Hematopoietic multipotent progenitor cell treated with erythropoietin and hydrocortisone succinate and interleukin-3 and kit ligand, for 8 days (in vitro differentiated cells): ENCODE measurements around the gene MTCL3.

Experiments used
- DNase-seq: peaks from one replicate; pipeline ENCODE4 v3.0.0-alpha.2; 2015

Gene MTCL3

GRCh38 chr6:127514773-127515227, 4.3 kb downstream of the MTCL3 start:
- no peak for DNase-seq

GRCh38 chr6:127514179-127514772, 4.9 kb downstream of the MTCL3 start:
- DNase-seq, result no peak

GRCh38 chr6:127513425-127513824, 5.7 kb downstream of the MTCL3 start:
- DNase-seq, result no peak

- no peak for DNase-seq
These were observed 8.3 kb downstream of the MTCL3 start for GRCh38 chr6:127510876-127511275.

- DNase-seq, result no peak
These were observed 12.2 kb downstream of the MTCL3 start for GRCh38 chr6:127506894-127507293.

GRCh38 chr6:127503022-127503421, 16.1 kb downstream of the MTCL3 start:
- no peak for DNase-seq

- no peak for DNase-seq
These were observed 21.7 kb downstream of the MTCL3 start for GRCh38 chr6:127497410-127497809.

- DNase-seq, result no peak
These were observed 22.7 kb downstream of the MTCL3 start for GRCh38 chr6:127496471-127496870.

- no peak for DNase-seq
These were observed 24.8 kb downstream of the MTCL3 start for GRCh38 chr6:127494240-127494767.

GRCh38 chr6:127489248-127489647, 29.9 kb downstream of the MTCL3 start:
- DNase-seq, result no peak

GRCh38 chr6:127486934-127487333, 32.2 kb downstream of the MTCL3 start:
- DNase-seq, result no peak

GRCh38 chr6:127484212-127484863, 34.8 kb downstream of the MTCL3 start:
- no peak for DNase-seq

- DNase-seq, result no peak
These were observed 35.6 kb downstream of the MTCL3 start for GRCh38 chr6:127483399-127484055.

- no peak for DNase-seq
These were observed 36.8 kb downstream of the MTCL3 start for GRCh38 chr6:127482325-127482724.

- DNase-seq, result no peak
These were observed 37.5 kb downstream of the MTCL3 start for GRCh38 chr6:127481628-127482027.

GRCh38 chr6:127481111-127481510, 38.0 kb downstream of the MTCL3 start:
- no peak for DNase-seq

GRCh38 chr6:127477658-127478057, 41.5 kb downstream of the MTCL3 start:
- no peak for DNase-seq

- DNase-seq, result no peak
These were observed 43.3 kb downstream of the MTCL3 start for GRCh38 chr6:127475823-127476176.

GRCh38 chr6:127475135-127475822, 43.9 kb downstream of the MTCL3 start:
- DNase-seq, result no peak

- no peak for DNase-seq
These were observed 47.5 kb downstream of the MTCL3 start for GRCh38 chr6:127471379-127472255.

- no peak for DNase-seq
These were observed 50.2 kb downstream of the MTCL3 start for GRCh38 chr6:127468936-127469335.

GRCh38 chr6:127466416-127466815, 52.7 kb downstream of the MTCL3 start:
- DNase-seq, result no peak
